SK-N-MC (cell line): ENCODE results near the gene ACVRL1.

Experiments used
- EZH2 ChIP-seq: fragments of 200-600 bp; sonication (generic); IDR thresholded peaks from one replicate; pipeline ENCODE4 v1.6.1; 2017; ENCODE audit warnings: antibody characterized with exemption
- FOXP2 ChIP-seq: optimal IDR thresholded peaks from 2 replicates; pipeline ENCODE3; 2011; ENCODE audit warnings: mild to moderate bottlenecking, moderate library complexity; ENCODE audit not compliant: insufficient read depth; ENCODE audit errors: extremely low read length, control extremely low read depth
- POLR2AphosphoS5 ChIP-seq: IDR thresholded peaks from 2 replicates; pipeline ENCODE4 v1.6.1; 2012; ENCODE audit warnings: mild to moderate bottlenecking, low read depth, low read length, borderline replicate concordance

GRCh38 chr12:51942056-51942455 is 34.8 kb downstream of the ACVRL1 start:
- TF ChIP-seq POLR2AphosphoS5: no peak
- no peak for TF ChIP-seq FOXP2
- TF ChIP-seq EZH2: no peak
